GM12878 (cell line): ENCODE results near the gene SCN4A. TPM values are rescaled to one million over a fixed set of nuclear protein-coding genes. Genes with fewer than 3 reads are reported as not detected.

Experiments
- BHLHE40 ChIP-seq, 2 experiments: fragments of 450-650 bp in 1 of 2; IDR thresholded peaks; 2 replicates each; pipeline ENCODE4 v1.6.1; 2011 to 2017; ENCODE audit warnings: low read depth in 2 of 2, borderline replicate concordance in 1 of 2, improper control_type of control experiment in 1 of 2, low read length in 1 of 2, mild to moderate bottlenecking in 1 of 2
- BRCA1 ChIP-seq: IDR thresholded peaks from 2 replicates; pipeline ENCODE4 v1.6.1; 2011; ENCODE audit warnings: low read depth, low read length, improper control_type of control experiment
- CREB1 ChIP-seq: IDR thresholded peaks from 2 replicates; pipeline ENCODE4 v1.6.1; 2012; ENCODE audit warnings: low read depth, mild to moderate bottlenecking, inconsistent platforms
- CUX1 ChIP-seq: IDR thresholded peaks from 2 replicates; pipeline ENCODE4 v1.6.1; 2012; ENCODE audit warnings: improper control_type of control experiment, low read depth, low read length; ENCODE audit not compliant: insufficient replicate concordance
- DPF2 ChIP-seq: fragments of 450-650 bp; IDR thresholded peaks from 2 replicates; pipeline ENCODE4 v1.6.1; 2017; ENCODE audit warnings: mild to moderate bottlenecking
- EP300 ChIP-seq, 2 experiments: fragments of 150-350 bp in 1 of 2; IDR thresholded peaks; 2 replicates each; pipeline ENCODE4 v1.6.1; 2011 to 2012; ENCODE audit warnings: low read depth in 2 of 2, low read length in 2 of 2, borderline replicate concordance in 1 of 2, improper control_type of control experiment in 1 of 2, inconsistent platforms in 1 of 2; ENCODE audit not compliant: control insufficient read depth in 1 of 2
- IKZF2 ChIP-seq, 2 experiments: fragments of 450-650 bp; IDR thresholded peaks; 2 replicates each; pipeline ENCODE4 v1.6.1; 2017; ENCODE audit warnings: mild to moderate bottlenecking in 2 of 2, moderate library complexity in 2 of 2
- KLF5 ChIP-seq: fragments of 450-650 bp; IDR thresholded peaks from 2 replicates; pipeline ENCODE4 v1.6.1; 2014; ENCODE audit warnings: mild to moderate bottlenecking; ENCODE audit not compliant: partially characterized antibody
- NKRF ChIP-seq: fragments of 450-650 bp; conservative IDR thresholded peaks from 2 replicates; pipeline ENCODE4 v1.6.1; 2017; ENCODE audit warnings: mild to moderate bottlenecking, moderate library complexity
- POLR2A ChIP-seq: IDR thresholded peaks from 2 replicates; pipeline ENCODE4 v1.6.1; 2011; ENCODE audit warnings: low read depth, mild to moderate bottlenecking, low read length
- POLR2AphosphoS2 ChIP-seq: IDR thresholded peaks from 2 replicates; pipeline ENCODE4 v1.6.1; 2011; ENCODE audit warnings: low read depth, mild to moderate bottlenecking, low read length, improper control_type of control experiment, moderate library complexity
- RAD51 ChIP-seq: fragments of 450-650 bp; IDR thresholded peaks from 2 replicates; pipeline ENCODE4 v1.6.1; 2016; ENCODE audit warnings: moderate library complexity, mild to moderate bottlenecking, inconsistent platforms
- RELB ChIP-seq: fragments of 450-650 bp; IDR thresholded peaks from 2 replicates; pipeline ENCODE4 v1.6.1; 2017; ENCODE audit warnings: low read depth, mild to moderate bottlenecking, moderate library complexity
- SMAD5 ChIP-seq: IDR thresholded peaks from 2 replicates; pipeline ENCODE4 v1.6.1; 2016; ENCODE audit warnings: antibody characterized with exemption, low read depth
- SMARCA5 ChIP-seq: fragments of 450-650 bp; IDR thresholded peaks from 2 replicates; pipeline ENCODE4 v1.6.1; 2017; ENCODE audit warnings: mild to moderate bottlenecking
- SP1 ChIP-seq: IDR thresholded peaks from one replicate; pipeline ENCODE4 v1.6.1; 2011; ENCODE audit warnings: low read depth, low read length
- TAF1 ChIP-seq: IDR thresholded peaks from 2 replicates; pipeline ENCODE4 v1.6.1; 2011; ENCODE audit warnings: mild to moderate bottlenecking, low read depth, low read length, borderline replicate concordance
- TBL1XR1 ChIP-seq: IDR thresholded peaks from 2 replicates; pipeline ENCODE4 v1.6.1; 2012; ENCODE audit warnings: low read depth, low read length, improper control_type of control experiment
- USF2 ChIP-seq: IDR thresholded peaks from 2 replicates; pipeline ENCODE4 v1.6.1; 2011; ENCODE audit warnings: low read depth, low read length, improper control_type of control experiment, borderline replicate concordance
- YBX1 ChIP-seq: fragments of 450-650 bp; IDR thresholded peaks from 2 replicates; pipeline ENCODE4 v1.6.1; 2016; ENCODE audit warnings: antibody characterized with exemption
- ZNF24 ChIP-seq: fragments of 450-650 bp; IDR thresholded peaks from 2 replicates; pipeline ENCODE4 v1.6.1; 2017; ENCODE audit warnings: antibody characterized with exemption, mild to moderate bottlenecking
- ZNF384 ChIP-seq: IDR thresholded peaks from 2 replicates; pipeline ENCODE4 v1.6.1; 2012; ENCODE audit warnings: low read depth, mild to moderate bottlenecking, low read length, improper control_type of control experiment, borderline replicate concordance
- polyA plus RNA-seq, 11 experiments: library from polyadenylated mRNA; depleted of rRNA in 4 of 11; unstranded in 6 of 11; stranded (reverse) in 5 of 11; fragments of >200 nt; fragmentation: Nextera tagmentation in 4 of 11; fragmentation: Illumina TruSeq in 1 of 11; extraction: Ambion mirVana in 4 of 11; extraction: Trizol in 1 of 11; gene quantifications; 1 replicate in 1 of 11; 2 replicates in 10 of 11; pipeline versions ENCODE4 v1.2.1 to v1.2.3, GENCODE V29; 2011 to 2016; ENCODE audit warnings: inconsistent platforms in 2 of 11, missing spikeins in 2 of 11, low read depth in 1 of 11
- total RNA-seq, 4 experiments: library from RNA; depleted of rRNA in 3 of 4; stranded (reverse); fragments of >200 nt in 3 of 4; fragmentation: Illumina TruSeq in 1 of 4; extraction: Trizol in 1 of 4; gene quantifications; 2 replicates each; pipeline versions ENCODE4 v1.2.1 to v1.2.3, GENCODE V29; 2013 to 2021

Gene SCN4A
- total and polyA plus RNA-seq, 10 of the 15 experiments (the other 5 are each of a cell fraction or from before 2014, with no cell fraction given), result under 0.01 to 0.15 (median 0.07) TPM; not detected in 4

- peak; percentile 86 for TF ChIP-seq YBX1
- peak; percentile 58 for TF ChIP-seq CUX1
- peak; percentile 36; the same call in 1 of the 2 replicates for TF ChIP-seq TBL1XR1
- no peak; the same call in none of the 2 replicates for TF ChIP-seq RELB
- peak; percentile 81 for TF ChIP-seq DPF2
- no peak for TF ChIP-seq SMAD5
- TF ChIP-seq POLR2AphosphoS2, result peak; percentile 83
- TF ChIP-seq ZNF384, result no peak
- peak; percentile 27; the same call in 1 of the 2 replicates for TF ChIP-seq RAD51
- peak; percentile 88 for TF ChIP-seq POLR2A
- TF ChIP-seq CREB1, result 0 out of 2 replicates have a peak, but pooled peaks have one; percentile 35
- TF ChIP-seq USF2, result no peak; the same call in 1 of the 2 replicates
- TF ChIP-seq SP1, result peak; percentile 61
- TF ChIP-seq BRCA1, result no peak
- TF ChIP-seq SMARCA5, result no peak
- TF ChIP-seq KLF5, result peak; percentile 41
- no peak for TF ChIP-seq ZNF24
- peak; percentile 5 to 33; a peak in 2 of 4 replicates for TF ChIP-seq EP300 (IDR thresholded peaks at IDR 0.05; ENCODE audit: borderline replicate concordance in 1 of 2, control insufficient read depth in 1 of 2, low read depth in 2 of 2, low read length in 2 of 2)
- peak; percentile 94 for TF ChIP-seq NKRF
- peak; percentile 80 to 83 for TF ChIP-seq BHLHE40 (IDR thresholded peaks at IDR 0.05; ENCODE audit: borderline replicate concordance in 1 of 2, low read depth in 2 of 2, low read length in 1 of 2)
- peak; percentile 47; the same call in 1 of the 2 replicates for TF ChIP-seq TAF1
- peak; percentile 39 to 69; a peak in 1 of 4 replicates for TF ChIP-seq IKZF2 (IDR thresholded peaks at IDR 0.05)
Observed at GRCh38 chr17:63931981-63932561, 40.6 kb downstream of the SCN4A start, which contains the start of gene CD79B (continued).
